LNCaP clone FGC (cell line): ENCODE data around the gene PLAC8L1.
A peak's percentile ranks its signal among the peaks of the same experiment; 100 is the strongest.
"Not testable (repeated sequence)": the region's sequence is repeated elsewhere in the genome, so short reads cannot be mapped to it uniquely, and the experiment has no call there.

Experiments
- DNase-seq: peaks from one replicate; pipeline ENCODE4 v3.0.0-alpha.2; 2011; ENCODE audit warnings: low read depth
- H3K4me3 ChIP-seq: 2 replicates; pipeline ENCODE4 v1.5.1; 2011; ENCODE audit warnings: mild to moderate bottlenecking, low read depth, low read length, control low read depth
- CTCF ChIP-seq: IDR thresholded peaks from 2 replicates; pipeline ENCODE4 v1.5.1; 2012; ENCODE audit warnings: mild to moderate bottlenecking; ENCODE audit not compliant: control insufficient read depth, insufficient read depth; ENCODE audit errors: extremely low read depth

The PLAC8L1 gene

GRCh38 chr5:146105477-146105876, at the start of gene PLAC8L1:
Gene PLAC8L1, minus strand, starts transcription at chr5:146105577. Its CDS starts 1,266 bp downstream, at chr5:146104311.
- no peak for DNase-seq
- TF ChIP-seq CTCF, result no peak
- no peak within 1 kb of the TSS for H3K4me3 ChIP-seq

GRCh38 chr5:146151970-146152369, 46.6 kb upstream of the PLAC8L1 start:
- TF ChIP-seq CTCF, result no peak
- DNase-seq, result no peak
- no peak overlapping the region for H3K4me3 ChIP-seq

- DNase-seq, result no peak
- no peak for TF ChIP-seq CTCF
- no peak overlapping the region for H3K4me3 ChIP-seq
Observed at GRCh38 chr5:146137967-146138403, 32.6 kb upstream of the PLAC8L1 start.

- peak; percentile 56 for TF ChIP-seq CTCF
- no peak for DNase-seq
- no peak overlapping the region for H3K4me3 ChIP-seq
Observed at GRCh38 chr5:146130440-146131045, 25.2 kb upstream of the PLAC8L1 start.

GRCh38 chr5:146126068-146126467, 20.7 kb upstream of the PLAC8L1 start:
- no peak overlapping the region for H3K4me3 ChIP-seq
- no peak for DNase-seq
- TF ChIP-seq CTCF, result no peak

GRCh38 chr5:146124580-146124979, 19.2 kb upstream of the PLAC8L1 start:
- no peak for TF ChIP-seq CTCF
- no peak overlapping the region for H3K4me3 ChIP-seq
- DNase-seq, result no peak

GRCh38 chr5:146121451-146121850, 16.1 kb upstream of the PLAC8L1 start:
- H3K4me3 ChIP-seq, DNase-seq: not testable (repeated sequence)

GRCh38 chr5:146118322-146118721, 12.9 kb upstream of the PLAC8L1 start:
- H3K4me3 ChIP-seq, result no peak overlapping the region
- no peak for TF ChIP-seq CTCF
- DNase-seq, result no peak

- not testable (repeated sequence) for DNase-seq, H3K4me3 ChIP-seq
Observed at GRCh38 chr5:146117216-146117615, 11.8 kb upstream of the PLAC8L1 start.
